HepG2 (cell line): ENCODE results near the gene RPS6KA2. TPM values are rescaled to one million over a fixed set of nuclear protein-coding genes. Genes with fewer than 3 reads are reported as not detected.
A peak's percentile ranks its signal among the peaks of the same experiment; 100 is the strongest.

Experiments
- ARNT2 ChIP-seq: sonication (generic); formaldehyde crosslinking; IDR thresholded peaks from 2 replicates; pipeline ENCODE4 v1.8.0; 2022; ENCODE audit warnings: mild to moderate bottlenecking, low read depth, missing genetic modification reagents, moderate library complexity
- DMAP1 ChIP-seq: IDR thresholded peaks from 2 replicates; pipeline ENCODE4 v1.6.1; 2016
- FOXA3 ChIP-seq: IDR thresholded peaks from 2 replicates; pipeline ENCODE4 v1.6.1; 2016; ENCODE audit warnings: missing genetic modification reagents, missing compliant biosample characterization
- HOXA5 ChIP-seq: sonication (generic); formaldehyde crosslinking; IDR thresholded peaks from 2 replicates; pipeline ENCODE4 v1.4.0; 2020; ENCODE audit warnings: missing genetic modification reagents
- KLF16 ChIP-seq, 2 experiments: sonication (generic) in 1 of 2; formaldehyde crosslinking in 1 of 2; IDR thresholded peaks; 2 replicates each; pipeline versions ENCODE4 v1.6.1 to v1.8.0; 2016 to 2023; ENCODE audit warnings: missing genetic modification reagents in 2 of 2, missing compliant biosample characterization in 1 of 2
- KMT2B ChIP-seq: IDR thresholded peaks from 2 replicates; pipeline ENCODE4 v1.6.1; 2016; ENCODE audit warnings: missing genetic modification reagents, missing compliant biosample characterization
- MYC ChIP-seq: sonication (generic); formaldehyde crosslinking; IDR thresholded peaks from 2 replicates; pipeline ENCODE4 v1.9.0; 2021; ENCODE audit warnings: missing genetic modification reagents, borderline replicate concordance
- PPARG ChIP-seq: conservative IDR thresholded peaks from 2 replicates; pipeline ENCODE4 v1.6.1; 2016; ENCODE audit warnings: missing biosample characterization, missing genetic modification reagents
- SALL2 ChIP-seq: sonication (generic); formaldehyde crosslinking; IDR thresholded peaks from 2 replicates; pipeline ENCODE4 v1.8.1; 2023; ENCODE audit warnings: mild to moderate bottlenecking, missing genetic modification reagents, inconsistent platforms
- SMC3 ChIP-seq: IDR thresholded peaks from 2 replicates; pipeline ENCODE4 v1.6.1; 2011; ENCODE audit warnings: low read length, improper control_type of control experiment
- SOX5 ChIP-seq: IDR thresholded peaks from 2 replicates; pipeline ENCODE4 v1.6.1; 2016; ENCODE audit warnings: borderline replicate concordance
- THAP11 ChIP-seq: IDR thresholded peaks from 2 replicates; pipeline ENCODE4 v1.6.1; 2016; ENCODE audit warnings: missing biosample characterization, missing genetic modification reagents
- ZBTB38 ChIP-seq: sonication (generic); formaldehyde crosslinking; IDR thresholded peaks from 2 replicates; pipeline ENCODE4 v1.5.1; 2020; ENCODE audit warnings: mild to moderate bottlenecking, missing genetic modification reagents
- ZNF124 ChIP-seq: sonication (generic); formaldehyde crosslinking; IDR thresholded peaks from 2 replicates; pipeline ENCODE4 v1.4.0; 2020; ENCODE audit warnings: missing genetic modification reagents
- ZNF230 ChIP-seq: sonication (generic); formaldehyde crosslinking; IDR thresholded peaks from 2 replicates; pipeline ENCODE4 v1.4.0; 2020; ENCODE audit warnings: mild to moderate bottlenecking, missing genetic modification reagents
- ZNF232 ChIP-seq: sonication (generic); formaldehyde crosslinking; IDR thresholded peaks from 2 replicates; pipeline ENCODE4 v1.4.0; 2020; ENCODE audit warnings: missing genetic modification reagents, borderline replicate concordance
- ZNF274 ChIP-seq: sonication (generic); formaldehyde crosslinking; IDR thresholded peaks from 2 replicates; pipeline ENCODE4 v1.5.1; 2020; ENCODE audit warnings: mild to moderate bottlenecking, missing genetic modification reagents
- ZNF331 ChIP-seq: sonication (generic); formaldehyde crosslinking; IDR thresholded peaks from 2 replicates; pipeline ENCODE4 v1.4.0; 2020; ENCODE audit warnings: missing genetic modification reagents
- ZNF441 ChIP-seq: sonication (generic); formaldehyde crosslinking; IDR thresholded peaks from 2 replicates; pipeline ENCODE4 v1.7.0; 2021; ENCODE audit warnings: missing genetic modification reagents, borderline replicate concordance
- ZNF563 ChIP-seq: sonication (generic); formaldehyde crosslinking; IDR thresholded peaks from 2 replicates; pipeline ENCODE4 v1.8.0; 2022; ENCODE audit warnings: mild to moderate bottlenecking, moderate library complexity, missing genetic modification reagents
- ZNF598 ChIP-seq: sonication (generic); formaldehyde crosslinking; IDR thresholded peaks from 2 replicates; pipeline ENCODE4 v1.5.1; 2020; ENCODE audit warnings: mild to moderate bottlenecking, missing genetic modification reagents, borderline replicate concordance
- ZNF619 ChIP-seq: sonication (generic); formaldehyde crosslinking; IDR thresholded peaks from 2 replicates; pipeline ENCODE4 v1.4.0; 2020; ENCODE audit warnings: mild to moderate bottlenecking, missing genetic modification reagents
- ZNF83 ChIP-seq: sonication (generic); formaldehyde crosslinking; IDR thresholded peaks from 2 replicates; pipeline ENCODE4 v1.4.0; 2020; ENCODE audit warnings: missing genetic modification reagents, mild to moderate bottlenecking, borderline replicate concordance
- ZNF839 ChIP-seq: sonication (generic); formaldehyde crosslinking; IDR thresholded peaks from 2 replicates; pipeline ENCODE4 v1.4.0; 2020; ENCODE audit warnings: missing genetic modification reagents, mild to moderate bottlenecking, borderline replicate concordance
- ZSCAN21 ChIP-seq: sonication (generic); formaldehyde crosslinking; IDR thresholded peaks from 2 replicates; pipeline ENCODE4 v1.8.0; 2022; ENCODE audit warnings: mild to moderate bottlenecking, missing genetic modification reagents, moderate library complexity, borderline replicate concordance
- ZSCAN9 ChIP-seq: IDR thresholded peaks from 2 replicates; pipeline ENCODE4 v1.6.1; 2016; ENCODE audit warnings: borderline replicate concordance
- polyA plus RNA-seq, 8 experiments: library from polyadenylated mRNA; depleted of rRNA in 3 of 8; stranded (reverse) in 7 of 8; unstranded in 1 of 8; fragments of >200 nt; fragmentation: Illumina TruSeq in 4 of 8; extraction: Trizol in 4 of 8; gene quantifications; 2 replicates each; pipeline versions ENCODE4 v1.2.1 to v1.2.3, GENCODE V29; 2011 to 2016; ENCODE audit warnings: low read depth in 4 of 8, missing spikeins in 1 of 8, mixed read lengths in 1 of 8; ENCODE audit not compliant: insufficient read depth in 1 of 8
- total RNA-seq, 5 experiments: library from RNA; depleted of rRNA; stranded (reverse); fragments of >200 nt; fragmentation: Illumina TruSeq; extraction: Trizol; gene quantifications; 2 replicates each; pipeline ENCODE4 v1.2.3, GENCODE V29; 2016; ENCODE audit warnings: low read depth in 1 of 5
- TF ChIP-seq, protein P1 (sequence below): sonication (generic); formaldehyde crosslinking; IDR thresholded peaks from 2 replicates; pipeline ENCODE4 v1.4.0; 2020; ENCODE audit warnings: mild to moderate bottlenecking, missing genetic modification reagents
- TF ChIP-seq, protein P2 (sequence below): sonication (generic); formaldehyde crosslinking; IDR thresholded peaks from 2 replicates; pipeline ENCODE4 v1.4.0; 2020; ENCODE audit warnings: mild to moderate bottlenecking, missing genetic modification reagents

RPS6KA2 gene
- total and polyA plus RNA-seq, 2 of the 13 experiments (the other 11 are each of a cell fraction or from before 2014, with no cell fraction given), result 0.22 to 0.38 TPM

DNA sequence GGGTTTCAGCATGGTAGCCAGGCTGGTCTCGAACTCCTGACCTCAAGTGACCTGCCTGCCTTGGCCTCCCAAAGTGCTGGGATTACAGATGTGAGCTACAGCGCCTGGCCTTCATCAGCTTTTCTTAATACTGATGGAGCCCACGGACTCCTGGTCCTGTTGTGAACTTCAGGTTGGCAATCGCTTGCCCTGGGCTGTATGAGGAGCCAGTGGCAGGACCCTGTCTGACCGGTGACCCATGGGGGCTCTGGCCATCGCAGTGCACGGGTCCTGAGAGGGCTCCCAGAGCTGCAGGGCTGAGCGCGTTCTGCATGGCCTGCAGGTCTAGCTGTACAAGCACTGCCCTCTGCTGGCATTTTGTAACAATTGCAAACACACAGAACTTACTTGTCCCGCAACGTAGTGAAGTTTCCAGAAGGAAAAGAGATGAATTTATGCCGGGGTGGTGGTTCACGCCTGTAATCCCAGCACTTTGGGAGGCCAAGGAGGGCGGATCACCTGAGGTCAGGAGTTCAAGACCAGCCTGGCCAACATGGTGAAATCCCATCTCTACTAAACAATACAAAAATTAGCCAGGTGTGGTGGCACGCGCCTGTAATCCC lies 226.3 kb downstream of the RPS6KA2 start (continued):
- TF ChIP-seq ZNF598 (CRISPR knock-in tag) (peak; percentile 86; the same call in 1 of the 2 replicates), SALL2 (CRISPR knock-in tag) (peak; percentile 96), HOXA5 (CRISPR knock-in tag) (peak; percentile 74; the same call in 1 of the 2 replicates), ARNT2 (CRISPR knock-in tag) (peak; percentile 85), SMC3 (peak; percentile 95), ZNF839 (CRISPR knock-in tag) (peak; percentile 89; the same call in 1 of the 2 replicates), ZNF563 (0 out of 2 replicates have a peak, but pooled peaks have one; percentile 20), SOX5 (0 out of 2 replicates have a peak, but pooled peaks have one; percentile 34), DMAP1 (CRISPR knock-in tag) (0 out of 2 replicates have a peak, but pooled peaks have one; percentile 23), FOXA3 (peak; percentile 44; the same call in 1 of the 2 replicates), KLF16 (CRISPR knock-in tag; IDR thresholded peaks at IDR 0.05) (peak in 1 of 2 experiments; percentile 54; a peak in 1 of 4 replicates), ZNF232 (CRISPR knock-in tag) (peak; percentile 71; the same call in 1 of the 2 replicates), ZBTB38 (CRISPR knock-in tag) (peak; percentile 79), ZNF230 (CRISPR knock-in tag) (peak; percentile 75; the same call in 1 of the 2 replicates), PPARG (CRISPR knock-in tag) (0 out of 2 replicates have a peak, but pooled peaks have one; percentile 19), ZNF331 (peak; percentile 63; the same call in 1 of the 2 replicates), ZNF274 (peak; percentile 88), ZSCAN9 (CRISPR knock-in tag) (0 out of 2 replicates have a peak, but pooled peaks have one; percentile 20), KMT2B (peak; percentile 51; the same call in 1 of the 2 replicates), ZNF441 (CRISPR knock-in tag) (0 out of 2 replicates have a peak, but pooled peaks have one; percentile 1), ZNF619 (CRISPR knock-in tag) (peak; percentile 95), THAP11 (CRISPR knock-in tag) (0 out of 2 replicates have a peak, but pooled peaks have one; percentile 24), ZSCAN21 (CRISPR knock-in tag) (peak; percentile 63; the same call in 1 of the 2 replicates), ZNF83 (CRISPR knock-in tag) (peak; percentile 59; the same call in 1 of the 2 replicates), MYC (CRISPR knock-in tag) (peak; percentile 27; the same call in 1 of the 2 replicates), ZNF124 (0 out of 2 replicates have a peak, but pooled peaks have one; percentile 38)
- TF ChIP-seq, protein P1, sequence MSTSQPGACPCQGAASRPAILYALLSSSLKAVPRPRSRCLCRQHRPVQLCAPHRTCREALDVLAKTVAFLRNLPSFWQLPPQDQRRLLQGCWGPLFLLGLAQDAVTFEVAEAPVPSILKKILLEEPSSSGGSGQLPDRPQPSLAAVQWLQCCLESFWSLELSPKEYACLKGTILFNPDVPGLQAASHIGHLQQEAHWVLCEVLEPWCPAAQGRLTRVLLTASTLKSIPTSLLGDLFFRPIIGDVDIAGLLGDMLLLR (CRISPR knock-in tag), result peak; percentile 36; the same call in 1 of the 2 replicates
- TF ChIP-seq, protein P2, sequence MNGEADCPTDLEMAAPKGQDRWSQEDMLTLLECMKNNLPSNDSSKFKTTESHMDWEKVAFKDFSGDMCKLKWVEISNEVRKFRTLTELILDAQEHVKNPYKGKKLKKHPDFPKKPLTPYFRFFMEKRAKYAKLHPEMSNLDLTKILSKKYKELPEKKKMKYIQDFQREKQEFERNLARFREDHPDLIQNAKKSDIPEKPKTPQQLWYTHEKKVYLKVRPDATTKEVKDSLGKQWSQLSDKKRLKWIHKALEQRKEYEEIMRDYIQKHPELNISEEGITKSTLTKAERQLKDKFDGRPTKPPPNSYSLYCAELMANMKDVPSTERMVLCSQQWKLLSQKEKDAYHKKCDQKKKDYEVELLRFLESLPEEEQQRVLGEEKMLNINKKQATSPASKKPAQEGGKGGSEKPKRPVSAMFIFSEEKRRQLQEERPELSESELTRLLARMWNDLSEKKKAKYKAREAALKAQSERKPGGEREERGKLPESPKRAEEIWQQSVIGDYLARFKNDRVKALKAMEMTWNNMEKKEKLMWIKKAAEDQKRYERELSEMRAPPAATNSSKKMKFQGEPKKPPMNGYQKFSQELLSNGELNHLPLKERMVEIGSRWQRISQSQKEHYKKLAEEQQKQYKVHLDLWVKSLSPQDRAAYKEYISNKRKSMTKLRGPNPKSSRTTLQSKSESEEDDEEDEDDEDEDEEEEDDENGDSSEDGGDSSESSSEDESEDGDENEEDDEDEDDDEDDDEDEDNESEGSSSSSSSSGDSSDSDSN (CRISPR knock-in tag), result peak; percentile 60
